ENCODE measurements around the gene TMC5. TPM values are rescaled to one million over a fixed set of nuclear protein-coding genes. Genes with fewer than 3 reads are reported as not detected.

Gene TMC5
- total and polyA plus RNA-seq, 2 of the 8 experiments (the other 6 are each of a cell fraction or from before 2014, with no cell fraction given) = 1.6 to 1.8 TPM

DNA sequence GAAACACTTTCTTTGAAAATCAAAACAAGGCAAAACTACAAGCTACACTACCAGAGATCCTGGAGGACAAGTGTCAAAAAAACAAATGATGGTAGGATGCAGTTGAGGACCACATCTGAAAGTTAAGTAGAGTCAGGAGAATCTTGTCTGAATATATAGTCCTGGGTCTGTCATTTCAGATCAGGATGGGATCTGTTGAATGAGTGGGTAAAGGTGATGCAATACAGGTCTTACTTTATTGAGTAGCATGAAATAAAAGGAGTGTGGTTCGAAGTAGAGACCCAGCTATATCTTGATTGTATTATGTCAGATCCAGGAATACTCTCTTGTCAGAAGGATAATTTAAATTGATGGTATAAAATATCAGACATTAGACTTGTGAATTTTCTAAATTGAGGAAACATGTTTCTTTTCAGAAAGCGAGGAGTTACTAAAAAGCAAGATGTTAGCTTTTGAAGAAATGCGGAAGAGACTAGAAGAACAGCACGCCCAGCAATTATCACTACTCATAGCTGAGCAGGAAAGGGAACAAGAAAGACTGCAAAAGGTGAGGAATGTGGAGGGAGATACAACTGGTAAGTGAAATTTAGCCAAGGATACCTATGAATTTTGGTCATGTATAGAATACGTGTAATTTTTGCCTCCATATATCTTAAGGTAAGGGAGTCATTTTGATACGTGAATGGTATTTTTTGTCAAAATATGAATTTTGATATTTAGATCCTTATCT is 122.7 kb downstream of the TMC5 start (continued):
- no peak for TF ChIP-seq CHD2 (IDR thresholded peaks at IDR 0.05; ENCODE audit: low read length)
